Activated gamma-delta T cell treated with Interleukin-2 at 50 U/mL for 16 hours (primary cell): ENCODE measurements around the gene ILRUN.
"Not testable (repeated sequence)": the region's sequence is repeated elsewhere in the genome, so short reads cannot be mapped to it uniquely, and the experiment has no call there.

ENCODE experiments used
- DNase-seq: peaks from one replicate; pipeline ENCODE4 v3.0.0-alpha.2; 2020

Gene ILRUN

DNA sequence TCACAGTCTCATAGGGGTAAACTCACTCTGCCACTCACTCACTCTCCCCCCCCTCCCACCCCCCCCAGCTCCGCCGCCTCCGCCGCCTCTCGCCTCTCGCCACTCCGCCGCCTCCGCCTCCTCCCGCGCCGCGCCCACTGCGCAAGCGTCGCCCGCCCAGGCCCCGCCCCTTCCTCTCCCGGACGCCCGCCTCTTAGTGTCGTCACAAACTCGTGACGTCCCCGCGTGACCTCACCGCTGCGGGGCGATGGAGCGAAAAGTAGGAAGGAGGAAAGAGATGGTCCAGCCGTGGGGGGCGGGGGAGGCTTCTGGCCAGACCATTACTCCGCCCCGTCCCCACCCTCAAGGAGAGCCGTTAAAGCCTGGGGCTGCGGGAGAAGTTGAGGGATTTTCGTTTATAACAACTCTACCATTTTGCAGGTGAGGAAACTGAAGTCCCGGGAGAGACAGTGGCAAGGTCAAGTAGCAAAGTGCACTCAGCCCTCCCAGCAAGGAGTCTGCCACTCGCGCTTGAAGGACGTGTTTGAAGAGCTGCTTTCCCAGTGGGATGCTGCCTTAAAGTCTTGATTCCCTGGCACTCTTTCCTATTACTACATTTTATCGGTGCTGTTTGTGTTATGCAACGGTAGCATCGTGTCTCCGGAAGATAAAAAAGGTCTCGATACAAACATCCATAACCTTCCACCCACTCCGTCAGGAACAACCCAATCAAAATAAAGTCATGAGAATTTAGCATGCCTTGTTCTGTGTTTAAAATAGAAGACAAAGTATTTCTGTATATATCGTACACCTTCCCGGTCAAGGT lies at the start of gene ILRUN:
Gene ILRUN, minus strand, starts transcription at position 29 of the 805 bp plus-strand sequence. CDS start 164 bp downstream, outside the sequence.
- peak; percentile 94 for DNase-seq

DNA sequence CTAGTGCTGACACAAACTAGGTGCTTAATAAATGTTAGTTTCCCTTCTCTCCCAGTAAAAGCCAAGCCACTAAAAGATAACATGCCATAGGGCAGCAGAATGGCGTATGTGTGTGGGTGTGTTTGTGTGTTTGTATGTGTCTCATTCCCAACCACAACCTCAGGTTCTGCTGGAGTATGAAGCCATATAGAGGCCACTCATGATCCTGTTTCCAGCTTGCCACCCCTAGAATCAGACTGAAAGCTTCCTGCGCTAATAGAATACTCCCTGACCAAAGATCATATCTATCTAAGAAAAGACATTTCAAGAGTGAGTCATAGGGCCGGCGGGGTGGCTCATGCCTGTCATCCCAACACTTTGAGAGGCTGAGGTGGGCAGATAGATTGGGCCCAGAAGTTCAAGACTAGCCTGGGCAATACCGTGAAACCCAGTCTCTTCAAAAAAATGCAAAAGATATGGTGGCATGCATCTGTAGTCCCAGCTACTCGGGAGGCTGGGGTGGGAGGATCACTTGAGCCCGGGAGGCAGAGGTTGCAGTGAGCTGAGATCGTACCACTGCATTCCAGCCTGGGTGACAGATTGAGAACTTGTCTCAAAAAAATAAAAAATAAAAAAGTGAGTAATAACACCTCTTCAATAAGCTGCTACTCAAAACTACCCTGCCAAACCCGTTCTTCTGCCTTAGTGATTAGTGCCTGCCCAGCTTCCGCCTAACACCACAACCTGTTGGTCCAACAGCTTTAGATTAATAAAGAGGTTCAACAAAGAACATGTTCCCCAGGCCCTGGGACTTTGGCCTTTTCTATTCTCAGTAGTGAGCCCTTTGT lies 48.9 kb upstream of the ILRUN start:
- DNase-seq: no peak

GRCh38 chr6:34744294-34744647 lies 47.7 kb upstream of the ILRUN start:
- DNase-seq: not testable (repeated sequence)

GRCh38 chr6:34743625-34744293 lies 47.2 kb upstream of the ILRUN start:
- DNase-seq: no peak

GRCh38 chr6:34742094-34742493 lies 45.5 kb upstream of the ILRUN start:
- DNase-seq: no peak

DNA sequence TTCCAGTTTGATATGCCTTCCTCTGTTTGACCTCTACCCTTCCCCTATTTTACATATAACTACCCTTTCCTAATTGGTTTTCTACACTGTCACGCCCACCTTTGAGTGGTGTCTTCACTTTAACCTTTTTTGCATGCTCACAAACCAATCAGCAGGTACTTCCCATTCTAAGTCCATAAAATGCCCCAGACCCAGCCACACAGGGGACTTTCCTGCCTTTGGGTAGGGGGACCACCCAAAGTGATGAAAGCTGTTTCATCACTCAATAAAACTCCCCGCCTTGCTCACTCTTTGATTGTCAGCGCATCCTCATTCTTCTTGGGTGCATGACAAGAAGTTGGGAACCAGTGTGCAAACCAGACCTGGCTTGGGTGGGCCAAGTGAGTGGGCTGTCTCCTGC lies 40.3 kb upstream of the ILRUN start:
- DNase-seq: no peak

DNA sequence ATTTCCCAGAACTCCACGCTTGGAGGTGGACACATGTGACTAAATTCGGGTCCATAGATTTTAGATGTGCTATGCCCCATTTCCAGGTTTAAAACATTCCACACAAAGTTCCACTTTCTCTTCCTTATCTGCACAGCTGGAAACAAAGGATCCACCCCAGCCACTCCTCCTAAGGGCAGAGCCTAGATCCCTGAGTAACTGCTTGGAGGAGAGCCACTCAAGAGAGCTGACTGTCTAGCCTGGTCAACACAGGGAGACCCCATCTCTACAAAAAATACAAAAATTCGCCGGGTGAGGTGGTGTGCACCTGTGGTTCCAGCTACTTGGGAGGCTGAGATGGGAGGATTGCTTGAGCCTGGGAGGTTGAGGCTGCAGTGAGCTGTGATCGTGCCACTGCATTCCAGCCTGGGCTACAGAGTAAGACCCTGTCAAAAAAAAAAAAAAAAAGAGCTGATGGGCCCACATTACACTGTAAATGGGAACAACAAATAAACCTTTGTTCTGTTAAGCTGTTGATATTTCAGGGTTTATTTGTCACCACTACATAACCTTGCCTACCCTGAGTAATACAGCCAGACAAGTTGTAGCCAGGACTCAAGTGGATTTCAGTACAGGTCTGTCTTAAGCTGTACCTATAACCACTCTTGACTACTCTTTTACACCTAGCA lies 35.0 kb upstream of the ILRUN start:
- no peak for DNase-seq

- no peak for DNase-seq
Observed at GRCh38 chr6:34729631-34730470, 33.3 kb upstream of the ILRUN start.

- no peak for DNase-seq
Observed at GRCh38 chr6:34726055-34726454, 29.5 kb upstream of the ILRUN start.

GRCh38 chr6:34723203-34723602 lies 26.6 kb upstream of the ILRUN start:
- DNase-seq: no peak

GRCh38 chr6:34722451-34722850 lies 25.9 kb upstream of the ILRUN start:
- DNase-seq: no peak

GRCh38 chr6:34720160-34720559 lies 23.6 kb upstream of the ILRUN start:
- not testable (repeated sequence) for DNase-seq

DNA sequence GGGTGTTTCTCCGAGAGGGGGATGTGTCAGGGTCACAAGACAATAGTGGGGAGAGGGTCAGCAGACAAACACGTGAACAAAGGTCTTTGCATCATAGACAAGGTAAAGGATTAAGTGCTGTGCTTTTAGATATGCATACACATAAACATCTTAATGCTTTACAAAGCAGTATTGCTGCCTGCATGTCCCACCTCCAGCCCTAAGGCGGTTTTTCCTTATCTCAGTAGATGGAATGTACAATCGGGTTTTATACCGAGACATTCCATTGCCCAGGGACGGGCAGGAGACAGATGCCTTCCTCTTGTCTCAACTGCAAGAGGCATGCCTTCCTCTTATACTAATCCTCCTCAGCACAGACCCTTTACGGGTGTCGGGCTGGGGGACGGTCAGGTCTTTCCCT lies 23.1 kb upstream of the ILRUN start:
- DNase-seq: not testable (repeated sequence)

DNA sequence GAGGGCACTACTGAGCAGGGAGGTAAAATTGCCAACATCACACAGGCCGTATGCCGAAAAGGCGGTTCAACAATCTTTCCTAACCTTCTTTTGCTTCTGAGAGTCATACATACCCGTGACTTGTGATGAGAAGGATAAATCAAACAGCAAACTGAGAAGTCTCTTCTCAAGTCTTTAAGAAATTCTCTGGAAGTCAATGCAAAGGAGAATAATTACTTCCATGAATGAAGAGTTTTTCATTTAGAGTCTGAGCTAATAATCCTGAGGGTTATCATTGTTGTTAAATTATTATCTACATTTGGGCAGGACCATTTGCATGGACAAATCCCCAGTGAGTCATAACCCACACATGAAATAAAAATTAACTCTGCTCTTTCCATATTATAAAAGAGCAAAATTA lies 22.4 kb upstream of the ILRUN start:
- DNase-seq: no peak

- DNase-seq: no peak
Observed at GRCh38 chr6:34717466-34717865, 20.9 kb upstream of the ILRUN start.

DNA sequence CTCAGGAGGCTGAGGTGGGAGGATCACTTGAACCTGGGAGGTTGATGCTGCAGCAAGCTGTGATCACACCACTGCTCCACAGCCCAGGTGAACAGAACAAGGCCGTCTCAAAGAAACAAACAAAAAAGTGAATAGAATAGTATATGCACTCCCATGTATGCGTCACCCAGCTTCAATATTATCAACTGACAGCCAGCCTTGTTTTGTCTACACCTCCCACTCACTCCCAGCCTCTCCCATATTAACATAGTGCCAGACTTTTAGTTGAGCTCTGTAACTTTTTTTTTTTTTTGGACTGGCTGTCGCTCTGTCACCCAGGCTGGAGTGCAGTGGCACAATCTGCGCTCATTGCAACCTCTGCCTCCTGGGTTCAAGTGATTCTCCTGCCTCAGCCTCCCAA lies 18.1 kb upstream of the ILRUN start:
- no peak for DNase-seq

DNA sequence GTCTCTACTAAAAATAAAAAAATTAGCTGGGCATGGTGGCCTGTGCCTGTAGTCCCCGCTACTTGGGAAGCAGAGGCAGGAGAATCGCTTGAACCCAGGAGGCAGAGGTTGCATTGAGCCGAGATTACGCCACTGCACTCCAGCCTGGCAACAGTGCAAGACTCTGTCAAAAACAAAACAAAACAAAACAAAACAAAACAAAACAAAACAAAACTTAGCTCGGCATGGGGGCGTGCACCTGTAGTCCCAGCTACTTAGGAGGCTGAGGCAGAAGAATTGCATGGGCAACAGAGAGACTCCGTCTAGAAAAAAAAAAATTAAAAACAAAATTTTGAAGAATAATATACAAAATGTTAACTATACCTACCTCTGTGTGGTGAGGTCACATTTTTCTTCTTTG lies 16.3 kb upstream of the ILRUN start:
- not testable (repeated sequence) for DNase-seq

- no peak for DNase-seq
Observed at GRCh38 chr6:34709386-34709785, 12.8 kb upstream of the ILRUN start.

GRCh38 chr6:34705241-34705640 lies 8.7 kb upstream of the ILRUN start:
- DNase-seq: no peak

DNA sequence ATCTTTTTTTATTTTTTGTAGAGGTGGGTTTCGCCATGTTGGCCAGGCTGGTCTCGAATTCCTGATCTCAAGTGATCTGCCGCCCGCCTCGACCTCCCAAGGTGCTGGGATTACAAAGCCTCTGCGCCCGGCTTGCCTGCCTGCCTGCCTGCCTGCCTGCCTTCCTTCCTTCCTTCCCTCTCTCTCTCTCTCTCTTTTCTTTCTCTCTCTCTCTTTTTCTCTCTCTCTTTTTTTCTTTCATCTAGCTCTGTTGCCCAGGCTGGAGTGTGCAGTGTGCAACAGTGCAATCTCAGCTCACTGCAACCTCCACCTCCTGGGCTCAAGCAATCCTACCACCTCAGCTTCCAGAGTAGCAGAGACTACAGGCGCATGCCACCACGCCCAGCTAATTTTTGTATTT lies 4.6 kb upstream of the ILRUN start:
- DNase-seq: no peak

DNA sequence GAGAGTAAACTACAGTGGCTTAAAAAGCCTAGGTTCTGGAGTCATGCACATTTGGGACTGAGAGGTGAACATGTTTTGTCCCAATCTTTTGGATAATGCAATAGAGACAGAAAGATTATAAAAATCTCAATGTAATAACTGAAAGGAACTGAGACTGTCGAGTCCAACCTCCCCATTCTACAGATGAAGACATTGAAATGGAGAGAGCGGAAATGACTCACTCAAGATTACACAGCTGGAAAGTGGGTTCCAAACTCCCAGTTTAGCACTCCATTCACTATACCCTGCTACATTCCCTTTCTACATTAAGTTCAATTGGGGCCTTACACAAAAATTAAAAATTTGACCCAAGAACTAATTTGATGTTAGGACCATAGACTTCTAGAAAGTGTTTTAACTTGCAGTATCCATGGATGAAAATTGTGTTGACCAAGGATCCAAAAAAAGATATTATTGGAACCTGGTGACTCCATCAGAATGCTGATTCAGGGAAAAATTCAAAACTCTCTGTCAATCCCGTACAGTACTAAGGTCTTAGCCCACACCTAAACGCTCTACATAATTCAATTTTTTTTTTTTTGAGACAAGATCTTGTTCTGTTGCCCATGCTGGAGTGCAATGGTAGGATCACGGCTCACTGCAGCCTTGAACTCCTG lies 1.5 kb upstream of the ILRUN start:
- DNase-seq: no peak

DNA sequence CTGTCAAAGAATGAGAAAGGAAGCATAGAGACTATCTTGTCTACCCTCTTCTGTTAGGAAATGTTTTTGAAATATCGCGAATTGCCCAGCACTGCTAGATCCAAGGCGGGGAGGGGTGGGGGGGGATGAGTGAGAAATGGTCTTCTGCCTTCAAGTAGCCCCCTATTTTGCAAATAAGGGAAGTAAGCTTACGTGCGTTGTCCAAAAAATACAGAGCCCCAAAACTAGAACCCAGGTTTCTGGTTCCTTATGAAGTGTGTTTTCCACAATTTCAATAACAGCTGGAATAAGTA lies 923 bp upstream of the ILRUN start:
- no peak for DNase-seq
